Astrocyte (in vitro differentiated cells and primary cell): ENCODE data around the gene TENT5C.

Experiments
- CTCF ChIP-seq: IDR thresholded peaks from 2 replicates; pipeline ENCODE4 v1.5.1; 2011; ENCODE audit warnings: low read depth, mild to moderate bottlenecking, inconsistent platforms, low read length, moderate library complexity; ENCODE audit not compliant: insufficient read depth
- EZH2 ChIP-seq: IDR thresholded peaks from 2 replicates; pipeline ENCODE4 v1.6.1; 2012; ENCODE audit warnings: mild to moderate bottlenecking, low read length, inconsistent platforms; ENCODE audit not compliant: insufficient read depth

DNA sequence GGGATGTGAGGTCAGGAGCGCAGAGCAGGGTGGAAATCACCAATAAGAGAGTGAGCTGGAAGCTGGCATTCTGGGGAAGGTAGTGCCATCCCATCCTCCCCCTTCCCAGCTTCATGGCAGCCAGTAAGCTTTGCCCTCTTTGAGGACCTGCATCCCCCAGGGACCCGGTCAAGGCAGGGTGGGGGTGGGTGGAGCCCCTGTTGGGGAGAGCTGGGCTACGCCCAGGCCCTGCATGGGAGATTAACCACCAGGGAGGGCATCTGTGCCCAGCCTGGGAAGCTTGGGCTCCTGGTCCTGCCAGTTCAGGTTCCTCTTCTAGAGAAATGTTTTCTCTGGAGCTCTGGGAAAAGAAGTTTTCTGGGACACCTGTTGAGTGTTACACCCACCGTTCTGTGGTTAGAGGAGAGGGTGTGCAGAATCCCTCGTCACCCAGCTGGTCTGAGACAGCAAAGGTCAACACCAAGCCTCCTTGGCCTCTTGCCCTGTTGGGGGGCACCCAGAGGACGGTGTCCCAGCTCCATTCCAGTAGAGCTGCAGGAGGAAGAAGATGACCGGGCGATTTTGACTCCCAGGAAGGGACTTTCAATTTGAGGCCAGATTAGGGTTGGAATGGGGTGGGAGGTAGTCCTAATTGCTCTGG lies 30.1 kb upstream of the TENT5C start:
- TF ChIP-seq CTCF (no peak), EZH2 (no peak)
